Renal cortical epithelial cell (primary cell): ENCODE results near the gene IL32. TPM values are rescaled to one million over a fixed set of nuclear protein-coding genes. Genes with fewer than 3 reads are reported as not detected.

ENCODE experiments used
- DNase-seq: peaks from one replicate; pipeline ENCODE4 v3.0.0-alpha.2; 2011; ENCODE audit warnings: low read depth
- total RNA-seq: library from RNA; depleted of rRNA; stranded (reverse); fragments of >200 nt; gene quantifications from 2 replicates; pipeline ENCODE4 v1.2.3, GENCODE V29; 2014

Gene IL32, protein sequence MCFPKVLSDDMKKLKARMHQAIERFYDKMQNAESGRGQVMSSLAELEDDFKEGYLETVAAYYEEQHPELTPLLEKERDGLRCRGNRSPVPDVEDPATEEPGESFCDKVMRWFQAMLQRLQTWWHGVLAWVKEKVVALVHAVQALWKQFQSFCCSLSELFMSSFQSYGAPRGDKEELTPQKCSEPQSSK
- total RNA-seq, result 261 and 520 TPM in 2 replicates

DNA sequence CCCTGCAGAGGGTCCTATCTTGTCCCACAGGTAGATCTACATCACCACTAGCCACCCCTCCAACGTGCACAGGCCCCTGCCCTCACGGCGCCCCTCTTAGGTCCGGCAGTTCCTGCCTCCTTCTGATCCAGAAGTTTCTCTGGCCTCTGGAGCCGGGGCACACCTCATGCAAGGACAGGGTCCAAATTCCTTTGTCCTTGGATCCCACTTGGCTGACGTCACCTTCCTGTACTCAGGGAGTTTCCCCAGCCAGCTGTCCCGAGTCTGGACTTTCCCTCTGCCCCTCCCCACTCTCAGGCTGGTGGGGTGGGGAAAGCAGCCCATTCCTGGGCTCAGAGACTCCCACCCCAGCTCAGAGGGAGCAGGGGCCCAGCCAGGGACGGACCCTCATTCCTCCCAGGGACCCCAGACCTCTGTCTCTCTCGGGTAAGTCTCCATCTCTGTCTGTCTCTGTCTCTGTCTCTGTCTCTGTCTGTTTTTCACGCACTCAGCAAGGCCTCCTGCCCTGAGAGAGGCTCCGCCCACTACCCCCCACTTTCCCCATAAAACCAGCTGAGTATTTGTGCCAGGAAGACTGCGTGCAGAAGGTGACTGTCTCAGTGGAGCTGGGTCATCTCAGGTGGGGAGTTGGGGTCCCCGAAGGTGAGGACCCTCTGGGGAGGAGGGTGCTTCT is at the start of gene IL32:
Gene IL32, plus strand, starts transcription at position 572 of the 673 bp plus-strand sequence. CDS start 172 bp downstream, outside the sequence.
- peak; percentile 87 for DNase-seq

DNA sequence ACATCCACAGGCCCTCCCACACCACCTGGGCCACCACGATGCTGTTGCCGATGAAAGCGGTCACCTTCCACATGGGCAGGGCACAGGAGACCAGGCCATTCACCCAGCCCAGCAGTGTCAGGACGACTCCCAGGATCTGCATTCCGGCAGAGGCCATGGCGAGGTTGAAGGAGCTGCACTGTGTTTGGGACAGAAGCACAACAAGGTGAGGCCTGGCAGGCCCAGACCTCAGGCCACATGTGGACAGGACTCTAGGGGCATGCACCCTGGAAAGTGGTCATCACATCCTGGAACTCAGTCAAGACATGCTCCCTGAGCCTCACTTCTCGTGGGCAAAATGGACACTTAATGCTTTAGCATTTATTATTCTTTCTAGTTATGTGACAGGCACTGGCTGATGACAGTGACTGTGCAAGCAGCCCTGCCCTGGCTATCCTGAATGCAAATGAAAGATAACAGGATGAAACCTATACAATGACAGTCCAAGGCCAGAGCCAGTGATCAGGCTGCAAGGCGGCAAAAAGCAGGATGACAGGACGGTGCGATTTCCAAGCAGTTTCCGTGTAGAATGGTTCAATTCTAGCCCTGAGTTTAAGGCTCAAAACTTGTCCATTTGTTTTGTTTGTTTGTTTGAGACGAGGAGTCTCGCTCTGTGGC is 49.4 kb upstream of the IL32 start:
- no peak for DNase-seq

DNA sequence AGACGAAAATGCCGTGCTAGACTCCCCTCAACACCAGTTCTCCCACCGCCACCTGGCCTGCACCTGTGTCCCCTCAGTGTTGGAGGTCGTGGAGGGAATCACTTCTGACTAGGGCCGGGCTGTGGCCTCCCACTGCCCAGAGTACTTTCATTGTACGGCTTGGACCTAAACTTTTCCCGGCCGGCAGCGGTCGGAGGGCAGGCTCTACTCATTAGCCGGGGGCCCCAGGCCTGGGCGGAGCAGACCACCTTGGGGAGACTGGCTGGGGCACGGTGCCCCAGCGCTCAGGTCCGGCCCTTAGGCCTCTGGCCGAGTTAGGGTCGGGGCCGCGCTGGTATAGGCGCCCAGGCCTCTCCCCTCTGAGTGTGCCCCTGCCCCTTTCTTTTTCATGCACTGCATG is 48.1 kb upstream of the IL32 start:
- DNase-seq, result no peak

DNA sequence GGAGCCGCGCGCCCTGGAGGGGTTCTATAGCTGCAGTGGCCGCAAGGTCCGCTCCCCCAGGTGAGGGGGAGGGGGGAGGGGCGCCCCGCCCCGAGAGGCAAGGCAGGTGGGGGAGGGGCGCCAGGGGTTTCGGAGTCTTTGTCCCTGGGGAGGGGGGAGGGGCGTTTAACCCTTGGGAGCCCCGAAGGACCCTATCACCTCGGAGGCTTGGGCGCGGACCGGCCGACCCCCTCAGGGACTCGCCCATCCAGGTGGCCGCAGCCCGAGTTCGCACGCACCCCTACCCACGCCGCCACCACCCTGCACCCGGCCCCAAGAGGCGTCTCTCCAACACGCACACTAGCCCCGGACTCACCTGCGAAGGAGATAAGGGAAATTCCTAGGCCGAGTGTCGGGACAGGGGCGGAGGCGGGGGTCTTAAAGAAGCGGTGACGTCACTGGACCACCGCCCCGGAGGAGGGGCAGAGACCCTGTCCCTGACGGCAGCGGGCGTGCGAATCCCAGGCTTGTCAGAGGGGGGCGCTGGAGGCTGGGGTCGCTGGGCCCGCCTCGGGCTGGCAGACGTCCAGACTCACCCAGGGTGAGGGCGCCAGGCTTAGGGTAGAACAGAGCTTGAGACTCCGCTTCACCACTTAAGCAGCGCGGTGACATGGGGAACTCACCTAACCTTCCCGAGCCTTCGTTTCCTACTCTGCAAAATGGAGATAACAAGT is 47.5 kb upstream of the IL32 start, which contains the start of gene CLDN6:
Gene CLDN6, minus strand, starts transcription at position 390 of the 713 bp plus-strand sequence. CDS start 2,162 bp downstream, outside the sequence.
- DNase-seq, result no peak

DNA sequence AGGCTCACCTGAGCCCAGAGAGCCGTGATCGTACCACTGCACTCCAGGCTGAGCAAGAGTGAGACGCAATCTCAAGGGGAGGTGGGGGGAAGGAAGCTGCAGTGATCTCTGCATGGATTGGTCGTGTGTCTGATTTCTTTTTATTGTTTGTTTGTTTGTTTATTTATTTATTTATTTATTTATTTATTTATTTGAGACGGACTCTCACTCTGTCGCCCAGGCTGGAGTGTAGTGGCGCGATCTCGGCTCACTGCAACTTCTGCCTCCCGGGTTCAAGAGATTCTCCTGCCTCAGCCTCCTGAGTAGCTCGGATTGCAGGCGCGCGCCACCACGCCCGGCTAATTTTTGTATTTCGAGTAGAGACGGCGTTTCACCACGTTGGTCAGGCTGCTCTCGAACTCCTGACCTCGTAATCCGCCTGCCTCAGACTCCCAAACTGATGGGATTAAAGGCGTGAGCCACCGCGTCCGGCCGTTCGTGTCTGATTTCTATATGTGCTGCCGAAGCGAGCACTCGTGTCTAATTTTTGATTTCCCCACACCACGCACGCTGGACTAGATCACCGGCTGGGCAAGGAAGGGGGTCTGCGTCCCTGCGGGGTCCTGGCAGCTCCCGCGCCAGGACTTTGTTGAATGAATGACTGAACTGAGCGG is 45.7 kb upstream of the IL32 start:
- DNase-seq, result no peak

DNA sequence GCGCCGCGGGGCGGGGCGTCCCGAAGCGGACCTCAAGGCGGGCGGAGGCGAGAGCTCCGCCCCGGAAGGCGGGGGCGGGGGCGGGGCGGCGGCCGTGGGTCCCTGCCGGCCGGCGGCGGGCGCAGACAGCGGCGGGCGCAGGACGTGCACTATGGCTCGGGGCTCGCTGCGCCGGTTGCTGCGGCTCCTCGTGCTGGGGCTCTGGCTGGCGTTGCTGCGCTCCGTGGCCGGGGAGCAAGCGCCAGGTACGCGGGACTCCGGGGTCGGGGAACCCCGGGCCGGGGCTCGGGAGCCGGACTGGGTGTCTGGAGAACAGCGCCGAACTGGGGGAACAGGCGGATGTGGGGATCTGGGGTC is 45.2 kb upstream of the IL32 start, which contains the start of gene TNFRSF12A:
Gene TNFRSF12A, plus strand, starts transcription at position 122 of the 357 bp plus-strand sequence. Its CDS starts 30 bp downstream, at position 152.
- peak; percentile 36 for DNase-seq

DNA sequence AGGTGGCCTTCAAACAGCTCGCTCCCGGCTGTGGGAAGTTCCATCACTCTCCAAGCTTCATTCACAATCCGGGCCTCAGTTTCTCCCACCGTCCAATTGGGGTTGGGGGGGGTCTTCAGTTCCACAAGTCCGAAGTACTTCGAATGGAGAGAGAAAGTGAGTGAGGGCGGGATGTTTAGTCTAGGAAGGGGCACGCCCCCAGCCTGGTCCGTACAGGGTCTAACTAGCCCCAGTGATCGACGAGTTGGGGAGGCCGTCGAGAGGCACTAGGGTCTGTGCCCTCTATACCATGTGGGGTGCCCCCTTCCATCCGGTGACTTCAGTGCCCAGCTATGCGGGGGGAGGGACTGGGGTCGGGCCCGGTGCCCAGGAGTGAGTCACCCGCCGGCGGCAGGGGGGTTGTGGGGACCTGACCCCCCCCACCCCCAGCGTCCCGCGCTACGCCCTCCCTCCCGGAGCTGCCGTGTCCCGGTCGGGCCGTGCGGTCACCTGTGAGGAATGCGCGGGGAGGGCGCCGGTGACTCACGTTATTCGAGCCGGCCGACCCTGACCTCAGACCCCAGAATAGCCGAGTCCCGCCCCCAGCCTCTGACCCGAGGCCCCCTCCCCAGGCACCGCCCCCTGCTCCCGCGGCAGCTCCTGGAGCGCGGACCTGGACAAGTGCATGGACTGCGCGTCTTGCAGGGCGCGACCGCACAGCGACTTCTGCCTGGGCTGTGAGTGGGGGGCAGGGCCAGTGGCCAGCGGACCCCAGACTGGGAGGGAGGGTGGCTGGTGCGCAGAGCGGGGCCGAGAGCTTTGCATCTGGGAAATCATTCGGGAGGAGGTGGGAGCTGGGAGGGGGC is 44.6 kb upstream of the IL32 start:
- peak; percentile 66 for DNase-seq

DNA sequence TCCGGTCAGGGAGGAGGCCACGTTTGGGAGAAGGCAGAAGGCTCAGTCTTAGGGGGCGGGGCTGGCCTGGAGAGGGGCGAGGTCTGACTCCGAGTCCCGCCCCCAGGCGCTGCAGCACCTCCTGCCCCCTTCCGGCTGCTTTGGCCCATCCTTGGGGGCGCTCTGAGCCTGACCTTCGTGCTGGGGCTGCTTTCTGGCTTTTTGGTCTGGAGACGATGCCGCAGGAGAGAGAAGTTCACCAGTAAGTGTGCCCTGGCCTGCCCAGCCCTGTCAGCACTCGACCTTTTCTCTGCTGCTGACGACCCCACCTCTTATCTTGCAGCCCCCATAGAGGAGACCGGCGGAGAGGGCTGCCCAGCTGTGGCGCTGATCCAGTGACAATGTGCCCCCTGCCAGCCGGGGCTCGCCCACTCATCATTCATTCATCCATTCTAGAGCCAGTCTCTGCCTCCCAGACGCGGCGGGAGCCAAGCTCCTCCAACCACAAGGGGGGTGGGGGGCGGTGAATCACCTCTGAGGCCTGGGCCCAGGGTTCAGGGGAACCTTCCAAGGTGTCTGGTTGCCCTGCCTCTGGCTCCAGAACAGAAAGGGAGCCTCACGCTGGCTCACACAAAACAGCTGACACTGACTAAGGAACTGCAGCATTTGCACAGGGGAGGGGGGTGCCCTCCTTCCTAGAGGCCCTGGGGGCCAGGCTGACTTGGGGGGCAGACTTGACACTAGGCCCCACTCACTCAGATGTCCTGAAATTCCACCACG is 43.8 kb upstream of the IL32 start:
- DNase-seq, result peak; percentile 93

DNA sequence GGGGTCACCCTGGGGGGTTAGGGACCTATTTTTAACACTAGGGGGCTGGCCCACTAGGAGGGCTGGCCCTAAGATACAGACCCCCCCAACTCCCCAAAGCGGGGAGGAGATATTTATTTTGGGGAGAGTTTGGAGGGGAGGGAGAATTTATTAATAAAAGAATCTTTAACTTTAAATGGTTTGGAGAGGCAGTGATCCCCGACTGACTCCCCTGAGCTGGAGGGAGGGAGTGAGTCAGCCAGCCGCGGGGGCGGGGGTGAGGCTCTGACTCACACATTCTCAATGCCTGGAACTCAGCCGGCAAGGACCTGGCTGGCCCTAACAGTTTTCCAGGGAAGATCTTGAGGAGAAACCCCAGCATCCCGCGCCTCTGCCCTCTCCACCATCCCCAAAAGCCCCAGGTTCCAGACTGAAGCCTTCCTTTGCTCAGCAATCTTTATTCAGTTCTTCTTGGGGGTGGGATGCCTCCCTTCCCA is 43.2 kb upstream of the IL32 start:
- DNase-seq, result peak; percentile 92

DNA sequence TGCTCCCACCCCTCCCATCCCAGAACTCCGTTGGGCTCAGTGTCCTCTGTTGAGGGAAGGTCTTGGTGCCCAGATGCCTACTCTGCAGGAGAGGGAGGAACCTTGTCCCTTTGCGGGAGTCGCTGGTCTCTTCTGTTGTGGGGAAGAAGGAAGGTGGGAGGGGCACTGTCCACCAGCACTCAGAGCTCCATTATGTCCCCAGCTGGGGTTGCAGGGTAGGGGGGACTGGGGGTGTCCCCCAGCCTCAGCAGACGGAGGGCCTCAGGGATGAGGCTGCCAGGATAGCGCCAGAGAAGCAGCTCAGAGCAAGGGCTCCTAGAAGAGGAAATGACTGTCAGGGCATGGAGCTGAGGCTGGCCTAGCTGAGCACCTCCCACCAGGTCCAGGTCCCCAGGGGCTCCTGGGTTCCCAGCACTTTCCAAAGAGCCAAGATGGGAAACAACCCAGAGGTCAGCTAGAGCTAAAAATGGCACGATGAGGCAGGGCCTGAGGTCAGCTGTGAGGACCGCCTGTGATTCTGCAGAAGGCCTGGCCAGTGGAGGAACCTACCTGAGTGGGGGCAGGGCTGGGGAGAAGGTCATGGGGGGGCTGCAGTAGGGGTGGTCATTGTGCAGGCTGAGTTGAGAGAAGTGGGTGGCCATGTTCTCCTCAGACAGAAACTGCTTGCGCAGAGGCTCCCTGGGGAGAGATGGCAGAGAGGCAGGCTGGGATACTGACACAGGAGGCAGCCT is 42.6 kb upstream of the IL32 start:
- DNase-seq, result no peak

DNA sequence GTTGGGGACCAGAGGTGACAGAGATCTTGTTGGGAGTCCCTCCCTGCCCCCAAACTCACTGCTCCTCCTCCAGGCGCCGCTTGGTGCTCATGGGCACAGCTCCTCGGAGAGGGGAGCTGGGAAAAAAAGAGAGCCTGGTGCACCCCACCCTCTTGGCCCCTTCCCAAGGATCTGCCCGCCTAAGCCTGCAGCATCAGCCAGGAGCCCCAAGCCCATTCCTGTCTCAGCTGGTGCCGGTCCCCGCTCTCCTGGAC is 42.1 kb upstream of the IL32 start:
- DNase-seq, result peak; percentile 64

DNA sequence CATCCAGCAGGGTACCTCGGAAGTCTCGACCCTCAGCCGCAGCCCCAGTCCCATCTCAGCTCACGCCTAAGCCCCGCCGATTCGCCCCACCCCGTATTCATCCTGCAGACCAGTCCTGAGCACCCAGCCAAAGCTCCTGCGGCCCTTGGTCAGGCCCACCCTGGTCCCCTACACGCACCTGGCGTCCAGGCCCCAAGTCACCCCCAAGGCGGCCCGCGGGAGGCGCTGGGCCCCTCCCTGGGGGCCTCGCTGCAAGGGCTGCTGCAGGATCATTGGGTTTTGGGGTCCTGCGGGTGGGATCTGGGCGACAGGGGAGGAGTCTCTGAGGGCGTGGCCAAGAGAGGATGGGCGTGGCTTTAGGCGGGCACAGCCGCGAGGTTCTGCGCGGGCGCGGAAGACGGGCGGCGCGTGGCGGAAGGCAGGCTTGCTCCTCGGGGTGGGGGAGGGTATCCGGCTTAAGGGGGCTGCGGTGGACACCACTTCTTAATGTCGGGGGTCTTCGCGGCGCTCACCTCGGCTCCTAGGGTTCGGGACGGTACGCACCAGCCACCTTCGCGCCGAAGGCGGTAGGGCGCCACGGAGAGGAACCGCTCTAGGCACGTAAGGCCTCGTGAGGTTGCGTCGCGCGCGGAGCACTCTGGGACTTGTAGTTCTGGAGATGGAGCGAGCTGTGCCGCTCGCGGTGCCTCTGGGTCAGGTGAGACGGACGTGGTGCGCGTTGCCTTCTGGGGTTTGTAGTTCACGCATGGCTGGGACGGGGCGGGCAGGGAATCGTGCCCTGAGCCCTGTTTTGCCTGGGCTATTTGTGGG is 41.6 kb upstream of the IL32 start, which contains the start of the genes HCFC1R1 and THOC6:
Gene HCFC1R1, minus strand, starts transcription at position 274 of the 810 bp plus-strand sequence. Its CDS starts 1 bp downstream, at position 273.
Gene THOC6, plus strand, starts transcription at position 367 of the 810 bp plus-strand sequence. Its CDS starts 292 bp downstream, at position 659.
- peak; percentile 95 for DNase-seq

DNA sequence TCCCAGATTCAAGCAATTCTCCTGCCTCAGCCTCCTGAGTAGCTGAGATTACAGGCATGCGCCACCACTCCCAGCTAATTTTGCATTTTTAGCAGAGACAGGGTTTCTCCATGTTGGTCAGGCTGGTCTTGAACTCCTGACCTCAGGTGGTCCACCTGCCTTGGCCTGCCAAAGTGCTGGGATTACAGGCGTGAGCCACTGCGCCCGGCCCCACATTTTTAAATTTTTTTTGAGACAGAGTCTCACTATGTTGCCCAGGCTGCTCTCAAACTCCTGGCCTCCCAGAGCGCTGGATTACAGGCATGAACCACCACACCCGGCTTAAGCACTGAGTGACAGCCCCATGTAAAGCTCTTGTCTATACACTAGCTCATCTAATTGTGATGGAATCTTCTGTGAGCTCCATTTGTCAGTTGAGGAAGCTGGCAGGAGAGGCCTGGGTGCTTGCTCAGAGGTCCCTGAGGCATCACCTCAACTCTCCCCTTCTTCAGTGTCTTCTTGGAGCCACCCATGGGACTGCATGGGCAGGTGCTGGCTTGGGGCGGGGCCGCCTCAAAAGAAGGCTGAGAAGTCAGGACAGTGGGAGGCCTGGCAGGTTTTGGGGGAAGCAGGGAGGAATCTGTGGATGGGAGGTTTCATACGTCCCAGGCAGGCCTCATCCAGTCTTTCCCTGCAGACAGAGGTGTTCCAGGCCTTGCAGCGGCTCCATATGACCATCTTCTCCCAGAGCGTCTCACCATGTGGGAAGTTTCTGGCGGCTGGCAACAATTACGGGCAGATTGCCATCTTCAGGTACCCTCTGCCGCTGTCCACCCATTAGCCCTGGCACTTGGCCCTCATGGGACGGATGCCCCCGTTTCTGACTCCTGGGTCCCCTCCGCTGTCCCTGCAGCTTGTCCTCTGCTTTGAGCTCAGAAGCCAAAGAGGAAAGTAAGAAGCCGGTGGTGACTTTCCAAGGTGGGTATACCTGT is 40.1 kb upstream of the IL32 start:
- DNase-seq, result no peak

DNA sequence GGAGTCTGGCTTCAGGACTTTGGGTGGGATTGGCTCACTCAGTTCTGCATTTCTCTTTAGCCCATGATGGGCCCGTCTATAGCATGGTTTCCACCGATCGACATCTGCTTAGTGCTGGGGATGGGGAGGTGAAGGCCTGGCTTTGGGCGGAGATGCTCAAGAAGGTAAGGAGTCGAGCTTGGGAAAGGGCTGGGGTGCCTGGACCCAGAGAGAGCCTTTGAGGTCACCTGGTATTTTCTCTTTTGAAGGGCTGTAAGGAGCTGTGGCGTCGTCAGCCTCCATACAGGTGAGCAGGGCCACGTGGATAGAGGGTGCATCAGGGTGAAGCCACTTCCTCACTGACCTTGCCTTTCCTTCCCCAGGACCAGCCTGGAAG is 39.4 kb upstream of the IL32 start:
- DNase-seq, result no peak

DNA sequence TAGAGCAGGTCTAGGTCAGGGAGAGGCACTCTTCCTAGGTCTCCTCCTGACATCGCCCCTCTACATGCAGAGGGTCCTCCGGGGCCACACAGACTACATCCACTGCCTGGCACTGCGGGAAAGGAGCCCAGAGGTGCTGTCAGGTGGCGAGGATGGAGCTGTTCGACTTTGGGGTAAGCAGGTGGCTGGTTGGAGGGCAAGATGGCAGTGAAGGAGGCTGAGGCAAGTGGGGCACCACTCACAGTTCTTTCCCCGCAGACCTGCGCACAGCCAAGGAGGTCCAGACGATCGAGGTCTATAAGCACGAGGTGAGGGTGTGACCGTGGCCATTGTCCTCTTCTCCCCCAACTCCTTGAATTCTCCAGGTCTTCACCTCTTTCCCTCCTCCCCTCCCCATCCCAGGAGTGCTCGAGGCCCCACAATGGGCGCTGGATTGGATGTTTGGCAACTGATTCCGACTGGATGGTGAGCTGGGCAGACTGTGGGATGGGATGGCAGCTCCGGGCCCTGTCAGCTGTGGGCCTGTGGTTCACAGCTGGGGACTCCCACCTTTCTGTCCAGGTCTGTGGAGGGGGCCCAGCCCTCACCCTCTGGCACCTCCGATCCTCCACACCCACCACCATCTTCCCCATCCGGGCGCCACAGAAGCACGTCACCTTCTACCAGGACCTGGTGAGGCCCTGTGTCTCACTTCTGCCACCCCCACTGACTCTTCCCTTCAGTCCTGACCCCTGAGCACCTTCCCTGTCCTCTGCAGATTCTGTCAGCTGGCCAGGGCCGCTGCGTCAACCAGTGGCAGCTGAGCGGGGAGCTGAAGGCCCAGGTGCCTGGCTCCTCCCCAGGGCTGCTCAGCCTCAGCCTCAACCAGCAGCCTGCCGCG is 38.6 kb upstream of the IL32 start:
- no peak for DNase-seq

DNA sequence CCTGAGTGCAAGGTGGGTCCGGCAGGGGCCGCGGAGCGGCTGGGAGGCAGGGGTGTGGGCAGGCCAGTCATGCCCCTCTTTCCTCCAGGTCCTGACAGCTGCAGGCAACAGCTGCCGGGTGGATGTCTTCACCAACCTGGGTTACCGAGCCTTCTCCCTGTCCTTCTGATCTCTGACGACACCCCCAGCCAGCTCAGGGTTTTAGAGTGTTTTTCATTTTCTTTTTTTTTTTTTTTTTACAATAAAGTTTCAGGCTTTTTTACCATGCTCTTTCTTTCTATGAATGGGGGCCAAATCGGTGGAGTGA is 38.0 kb upstream of the IL32 start:
- DNase-seq, result no peak
